Activated CD4-positive, alpha-beta T cell treated with anti-CD3 and anti-CD28 coated beads, Interleukin-2, Interleukin-6, amounts not matched to agents 100 ng/mL and 50 ng/mL, durations not matched to agents 16 hours and 8 hours (primary cell): Measurements from ENCODE around the gene C6orf89.
A peak's percentile ranks its signal among the peaks of the same experiment; 100 is the strongest.
"Not testable (repeated sequence)": the region's sequence is repeated elsewhere in the genome, so short reads cannot be mapped to it uniquely, and the experiment has no call there.

Source experiments
- DNase-seq: peaks from one replicate; pipeline ENCODE4 v3.0.0-alpha.2; 2020

C6orf89 gene

GRCh38 chr6:36888654-36889481 is 3.1 kb downstream of the C6orf89 start:
- no peak for DNase-seq

DNA sequence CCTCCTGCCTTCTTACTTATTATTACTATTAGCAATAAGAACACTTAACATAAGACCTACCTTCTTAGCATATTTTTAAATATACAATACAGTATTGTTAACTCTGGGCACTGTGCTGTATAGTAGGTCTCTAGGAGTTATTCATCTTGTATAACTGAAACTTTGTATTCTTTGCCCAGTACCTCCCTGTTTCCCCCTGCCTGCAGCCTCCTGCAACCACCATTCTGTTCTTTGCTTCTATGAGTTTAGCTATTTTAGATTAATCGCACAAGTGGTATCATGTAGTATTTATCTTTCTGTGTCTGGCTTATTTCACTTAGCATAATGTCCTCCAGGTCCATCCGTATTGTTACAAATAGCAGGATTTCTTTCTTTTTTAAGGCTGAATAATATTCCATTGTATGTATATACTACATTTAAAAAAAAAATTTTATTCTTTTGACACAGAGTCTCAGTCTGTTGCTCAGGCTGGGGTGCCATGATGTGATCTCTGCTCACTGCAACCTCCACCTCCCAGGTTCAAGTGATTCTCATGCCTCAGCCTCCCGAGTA is 4.4 kb downstream of the C6orf89 start:
- DNase-seq, result no peak

- not testable (repeated sequence) for DNase-seq
These were observed 5.4 kb downstream of the C6orf89 start for GRCh38 chr6:36891153-36891552.

DNA sequence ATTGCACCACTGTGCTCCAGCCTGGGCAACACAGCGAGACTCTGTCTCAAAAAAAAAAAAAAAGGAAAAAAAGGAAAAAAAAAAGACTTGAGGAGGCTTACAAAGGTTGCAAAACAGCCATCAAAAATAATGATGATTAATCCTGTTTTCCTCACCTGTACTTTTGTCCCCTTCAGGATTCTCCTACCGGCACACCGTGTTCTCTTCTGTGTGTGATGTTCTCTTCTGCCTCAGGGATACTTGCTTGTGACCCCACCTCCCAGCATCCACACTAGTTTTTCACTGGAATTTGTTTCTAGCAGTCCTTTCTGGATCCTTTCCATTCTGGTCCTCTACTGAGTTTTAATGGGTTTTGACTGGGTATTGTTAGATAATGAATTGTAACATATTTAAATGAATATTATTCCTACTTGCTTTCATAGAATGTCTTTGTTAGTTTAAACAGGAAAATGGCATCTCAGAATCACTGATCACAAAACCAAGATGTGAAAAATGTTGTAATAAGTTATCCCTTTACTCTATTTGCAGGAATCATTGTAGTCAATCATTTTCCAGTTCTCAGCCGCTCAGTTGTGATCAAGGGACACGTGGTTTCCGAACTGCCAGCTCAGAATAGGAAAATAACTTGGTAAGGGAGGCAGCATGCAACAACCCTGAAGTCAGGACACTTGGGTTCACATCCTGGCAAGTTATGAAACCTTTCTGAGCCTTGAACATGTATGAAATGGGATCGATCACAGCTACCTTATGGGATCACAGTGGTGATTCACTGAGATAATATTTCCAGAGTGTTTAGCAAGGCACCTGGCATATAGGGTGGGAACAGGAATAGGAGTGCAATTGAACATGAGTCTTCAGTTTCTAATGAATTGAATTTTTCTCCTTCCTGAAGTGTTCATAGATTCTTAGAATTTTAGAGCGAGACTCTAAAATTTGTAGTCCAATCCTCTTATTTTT is 8.5 kb downstream of the C6orf89 start:
- no peak for DNase-seq

- peak; percentile 28 for DNase-seq
These were observed 11.9 kb downstream of the C6orf89 start for GRCh38 chr6:36897609-36898008.

GRCh38 chr6:36904114-36904513 is 18.4 kb downstream of the C6orf89 start:
- no peak for DNase-seq

- no peak for DNase-seq
These were observed 19.2 kb downstream of the C6orf89 start for GRCh38 chr6:36904851-36905393.

DNA sequence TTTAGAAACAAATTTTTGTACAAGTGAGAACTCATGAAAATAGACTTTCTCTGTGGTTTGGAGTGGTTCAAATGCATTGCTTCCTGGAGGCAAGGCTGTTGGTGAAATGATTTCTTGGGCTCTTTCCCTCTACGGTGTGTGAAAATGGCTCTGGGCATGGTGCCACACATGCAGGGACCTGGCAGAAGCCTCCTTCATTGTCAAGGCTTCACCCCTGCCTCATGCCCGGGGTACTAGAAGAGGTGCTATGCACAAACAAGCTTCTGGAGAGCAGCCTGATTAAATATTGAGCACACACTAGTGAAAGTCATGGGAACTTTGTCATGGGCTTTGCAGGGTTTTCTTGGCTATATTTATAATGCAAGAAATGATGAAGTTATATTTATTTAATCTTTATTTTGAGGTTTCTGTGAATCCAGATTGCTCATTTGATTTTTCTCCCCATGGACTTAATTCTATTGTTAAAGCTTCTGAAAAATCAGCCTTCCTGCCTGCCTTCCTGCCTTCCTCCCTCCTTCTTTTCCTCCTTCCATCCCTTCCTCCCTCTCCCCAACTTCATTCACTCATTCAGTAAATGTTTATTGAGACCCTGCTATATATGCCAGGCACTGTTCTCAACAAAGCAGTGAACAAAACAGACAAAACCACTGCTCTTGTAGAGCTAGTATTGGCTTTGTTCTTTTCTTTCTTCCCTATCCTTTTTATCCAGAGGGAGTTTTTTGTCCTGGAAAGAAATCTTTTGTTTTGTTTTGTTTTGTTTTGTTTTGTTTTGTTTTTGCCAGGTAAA is 21.0 kb downstream of the C6orf89 start:
- DNase-seq, result no peak

DNA sequence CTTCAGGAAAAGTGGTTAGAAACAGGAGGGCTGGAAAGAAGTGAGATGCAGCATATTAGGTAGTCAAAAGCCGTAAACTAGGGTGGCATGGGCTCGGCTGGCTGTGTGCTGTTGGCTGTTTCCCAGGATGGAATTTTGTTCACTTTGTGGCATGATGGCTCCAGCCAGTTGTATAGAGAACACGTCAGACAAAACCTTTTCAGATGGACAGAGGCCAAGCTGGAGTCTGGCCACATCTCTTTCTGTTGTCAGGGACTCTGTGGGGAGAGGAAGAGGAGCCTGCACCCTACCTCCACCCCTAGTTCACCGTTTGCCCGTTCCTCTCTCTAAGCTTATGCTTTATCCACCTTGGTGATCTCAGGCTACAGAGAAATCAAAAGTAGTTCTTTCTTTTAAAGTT is 22.0 kb downstream of the C6orf89 start:
- DNase-seq, result no peak

GRCh38 chr6:36908747-36909146 is 23.0 kb downstream of the C6orf89 start:
- no peak for DNase-seq

GRCh38 chr6:36912030-36912454 is 26.3 kb downstream of the C6orf89 start:
- DNase-seq, result peak; percentile 73

GRCh38 chr6:36912586-36912985 is 26.8 kb downstream of the C6orf89 start:
- peak; percentile 94 for DNase-seq

GRCh38 chr6:36913082-36913481 is 27.3 kb downstream of the C6orf89 start:
- no peak for DNase-seq

DNA sequence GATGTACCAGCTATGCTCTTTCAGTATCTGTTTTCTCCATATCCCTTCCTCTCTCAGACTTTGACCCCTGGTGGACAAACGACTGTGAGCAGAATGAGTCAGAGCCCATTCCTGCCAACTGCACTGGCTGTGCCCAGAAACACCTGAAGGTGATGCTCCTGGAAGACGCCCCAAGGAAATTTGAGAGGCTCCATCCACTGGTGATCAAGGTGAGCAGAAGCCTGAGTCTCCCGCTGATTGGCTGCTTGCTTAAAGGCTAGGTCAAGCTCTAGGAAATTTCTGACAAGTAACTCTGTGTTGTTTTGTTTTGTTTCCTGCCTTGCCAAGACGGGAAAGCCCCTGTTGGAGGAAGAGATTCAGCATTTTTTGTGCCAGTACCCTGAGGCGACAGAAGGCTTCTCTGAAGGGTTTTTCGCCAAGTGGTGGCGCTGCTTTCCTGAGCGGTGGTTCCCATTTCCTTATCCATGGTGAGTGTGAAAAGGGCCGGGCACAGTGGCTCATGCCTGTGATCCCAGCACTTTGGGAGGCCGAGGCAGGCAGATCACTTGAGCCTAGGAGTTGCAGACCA is 28.6 kb downstream of the C6orf89 start:
- DNase-seq, result peak; percentile 72

DNA sequence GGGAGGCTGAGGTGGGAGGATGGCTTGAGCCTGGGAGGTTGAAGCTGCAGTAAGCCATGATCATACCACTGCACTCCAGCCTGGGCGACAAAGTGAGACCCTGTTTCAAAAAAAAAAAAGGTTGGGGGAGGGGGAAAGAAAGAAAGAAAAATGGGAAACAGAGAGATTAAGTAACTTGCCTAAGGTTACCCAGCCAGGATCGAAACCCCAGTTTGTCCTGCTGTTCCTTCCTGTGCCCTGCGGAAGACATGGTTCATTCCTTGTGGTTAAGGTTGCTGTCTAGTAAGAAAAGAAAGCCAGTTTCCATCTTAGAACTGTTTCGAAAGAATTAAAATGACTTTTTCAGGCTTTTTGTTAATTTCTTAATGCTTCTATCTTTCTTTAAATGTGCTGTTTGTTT is 29.8 kb downstream of the C6orf89 start:
- DNase-seq, result no peak

GRCh38 chr6:36916126-36916525 is 30.4 kb downstream of the C6orf89 start:
- DNase-seq, result no peak

GRCh38 chr6:36917541-36918193 is 31.9 kb downstream of the C6orf89 start:
- DNase-seq, result no peak

- no peak for DNase-seq
These were observed 34.3 kb downstream of the C6orf89 start for GRCh38 chr6:36920049-36920448.

DNA sequence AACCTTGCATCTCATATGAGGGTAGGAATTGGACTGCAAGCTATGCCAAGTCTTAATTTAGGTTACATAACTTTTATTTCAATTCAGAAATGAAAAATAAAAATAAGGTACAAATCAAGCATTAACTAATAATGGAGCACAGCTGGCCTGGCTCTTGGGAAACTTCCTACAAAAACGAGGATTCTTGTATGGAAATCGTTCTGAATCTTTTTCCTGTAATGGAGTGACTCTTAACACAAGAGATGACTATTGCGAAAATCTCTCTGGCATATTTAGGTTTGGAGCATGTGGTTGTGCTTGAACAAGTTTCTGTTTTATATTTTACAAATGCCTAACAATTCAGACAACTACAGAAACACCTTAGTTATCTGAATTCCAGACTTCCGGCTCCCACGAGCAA is 34.8 kb downstream of the C6orf89 start:
- no peak for DNase-seq

DNA sequence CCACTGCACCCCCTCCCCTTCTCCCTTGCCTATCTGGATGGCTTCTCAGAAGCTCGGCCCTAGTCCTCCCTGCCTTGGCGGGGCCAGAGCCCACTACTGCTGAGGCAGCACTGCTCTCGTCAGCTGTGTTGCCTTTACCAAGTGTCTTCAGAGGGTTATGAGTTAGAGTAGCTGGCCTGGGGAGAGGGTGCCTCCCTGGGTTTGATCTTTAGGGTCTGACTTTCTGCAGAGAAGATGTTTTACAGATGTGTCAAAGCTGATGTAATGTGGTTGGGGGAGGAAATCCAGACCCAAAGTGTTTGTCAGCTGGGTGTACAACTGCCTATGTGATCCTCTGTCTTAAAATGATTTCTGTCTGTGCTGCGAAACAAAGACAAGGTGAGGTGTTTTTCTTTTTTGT is 38.4 kb downstream of the C6orf89 start:
- no peak for DNase-seq

DNA sequence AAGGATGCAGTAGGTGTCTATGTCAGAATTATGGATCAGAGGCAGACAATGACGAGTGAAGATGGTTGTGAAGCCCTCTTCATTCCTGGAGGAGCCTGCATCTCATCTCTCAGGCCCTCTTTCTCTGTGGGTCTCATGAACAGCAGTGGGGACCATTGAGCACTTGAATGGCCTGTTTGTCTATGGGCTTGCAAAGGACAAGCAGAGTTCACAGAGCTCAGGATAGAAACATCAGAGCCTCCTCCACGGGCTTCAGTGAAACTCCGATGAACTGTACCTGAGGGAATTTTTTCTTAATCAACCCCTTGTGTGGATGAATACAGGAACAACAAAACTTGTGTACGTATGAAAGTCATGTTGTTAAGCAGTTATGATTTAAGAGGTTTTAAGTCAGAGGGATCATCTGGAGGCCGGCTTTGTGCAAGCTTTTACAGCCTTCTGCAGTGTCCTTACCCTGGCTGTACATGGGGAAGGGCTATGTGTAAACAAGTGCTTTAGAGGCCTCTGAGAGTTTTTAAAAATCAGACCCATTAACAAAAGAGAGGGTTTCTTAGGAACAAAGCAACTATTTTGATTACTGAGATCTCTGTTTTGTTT is 39.1 kb downstream of the C6orf89 start:
- no peak for DNase-seq
